IMR-90 (cell line): ENCODE measurements around the gene CATSPERE. TPM values are rescaled to one million over a fixed set of nuclear protein-coding genes. Genes with fewer than 3 reads are reported as not detected.
A peak's percentile ranks its signal among the peaks of the same experiment; 100 is the strongest.

Experiments used
- ATAC-seq: fragments of 200-7000 bp; cut with Tn5 transposase; 2 replicates; pipeline ENCODE4 v1.9.1; 2020; ENCODE audit warnings: low read depth, mild to moderate bottlenecking, moderate library complexity
- BruUV-seq: library from RNA; stranded (reverse); fragments of 400-500 nt; replicated peaks from 2 replicates; lab custom pipeline; 2021; lab: Mats Ljungman, UMichigan
- CTCF ChIA-PET: fragments of 300-600 bp; formaldehyde crosslinking; extraction: SDS; loops from one replicate; lab custom pipeline; 2021; ENCODE audit warnings: antibody characterized with exemption; lab: Yijun Ruan, JAX
- POLR2A ChIA-PET: fragments of 300-600 bp; sonication (Branson Sonifier 250); formaldehyde crosslinking; loops from one replicate; lab custom pipeline; 2022; ENCODE audit warnings: antibody characterized with exemption; ENCODE audit not compliant: unreplicated experiment; lab: Charles Lee
- DNase-seq: peaks from one replicate; pipeline ENCODE4 v3.0.0; 2013
- H2AFZ ChIP-seq: replicated peaks from 2 replicates; pipeline ENCODE3; 2013; ENCODE audit warnings: low read length, mild to moderate bottlenecking; ENCODE audit not compliant: poor library complexity
- H2AK5ac ChIP-seq: 2 replicates; pipeline ENCODE4 v1.6.1; 2013; ENCODE audit warnings: low read depth, low read length, inconsistent platforms
- H2AK9ac ChIP-seq: replicated peaks from 2 replicates; pipeline ENCODE3; 2013; ENCODE audit warnings: mild to moderate bottlenecking, low read depth, low read length, moderate library complexity; ENCODE audit not compliant: poor library complexity
- H2BK120ac ChIP-seq: 2 replicates; pipeline ENCODE4 v1.6.1; 2013; ENCODE audit warnings: low read depth, low read length, inconsistent platforms
- H2BK15ac ChIP-seq: 3 replicates; pipeline ENCODE4 v1.6.1; 2013; ENCODE audit warnings: low read depth, low read length, inconsistent platforms
- H2BK20ac ChIP-seq: 2 replicates; pipeline ENCODE4 v1.6.1; 2013; ENCODE audit warnings: low read depth, mild to moderate bottlenecking, inconsistent platforms, low read length, moderate library complexity
- H2BK5ac ChIP-seq: 2 replicates; pipeline ENCODE4 v1.6.1; 2013; ENCODE audit warnings: mild to moderate bottlenecking, low read depth, low read length, inconsistent platforms; ENCODE audit not compliant: poor library complexity, severe bottlenecking
- H3K14ac ChIP-seq: replicated peaks from 2 replicates; pipeline ENCODE4 v1.6.1; 2013; ENCODE audit warnings: low read depth, low read length, inconsistent platforms
- H3K18ac ChIP-seq: 2 replicates; pipeline ENCODE4 v1.6.1; 2013; ENCODE audit warnings: low read depth, low read length, control low read depth
- H3K23ac ChIP-seq: 2 replicates; pipeline ENCODE4 v1.6.1; 2013; ENCODE audit warnings: low read depth, low read length, inconsistent platforms
- H3K27ac ChIP-seq: 2 replicates; pipeline ENCODE4 v1.5.1; 2013; ENCODE audit warnings: mild to moderate bottlenecking, control low read depth, low read length; ENCODE audit not compliant: insufficient read depth
- H3K27me3 ChIP-seq: 2 replicates; pipeline ENCODE4 v1.6.1; 2013; ENCODE audit warnings: low read length; ENCODE audit not compliant: control insufficient read depth, insufficient read depth
- H3K36me3 ChIP-seq: 2 replicates; pipeline ENCODE4 v1.6.1; 2013; ENCODE audit warnings: low read length, mixed read lengths; ENCODE audit not compliant: control insufficient read depth, insufficient read depth
- H3K4ac ChIP-seq: 2 replicates; pipeline ENCODE4 v1.6.1; 2013; ENCODE audit warnings: low read depth, low read length, inconsistent platforms
- H3K4me1 ChIP-seq: 2 replicates; pipeline ENCODE4 v1.6.1; 2013; ENCODE audit warnings: low read length, mixed read lengths; ENCODE audit not compliant: control insufficient read depth, insufficient read depth
- H3K4me2 ChIP-seq: 2 replicates; pipeline ENCODE4 v1.6.1; 2013; ENCODE audit warnings: low read depth, mild to moderate bottlenecking, control low read depth, low read length, moderate library complexity
- H3K4me3 ChIP-seq: 2 replicates; pipeline ENCODE4 v1.5.1; 2013; ENCODE audit warnings: low read depth, mild to moderate bottlenecking, control low read depth, low read length, moderate library complexity; ENCODE audit not compliant: insufficient read depth
- H3K56ac ChIP-seq: 2 replicates; pipeline ENCODE4 v1.6.1; 2013; ENCODE audit warnings: low read length, inconsistent platforms; ENCODE audit not compliant: insufficient read depth; ENCODE audit errors: extremely low read depth
- H3K79me1 ChIP-seq, 2 experiments: 2 replicates each; pipeline ENCODE4 v1.6.1; 2013; ENCODE audit warnings: low read length in 2 of 2, inconsistent platforms in 1 of 2, low read depth in 1 of 2
- H3K9ac ChIP-seq: 2 replicates; pipeline ENCODE4 v1.6.1; 2013; ENCODE audit warnings: low read depth, low read length, control low read depth
- H3K9me1 ChIP-seq: 2 replicates; pipeline ENCODE4 v1.6.1; 2013; ENCODE audit warnings: low read length, inconsistent platforms; ENCODE audit not compliant: insufficient read depth
- H3K9me3 ChIP-seq: 2 replicates; pipeline ENCODE4 v1.6.1; 2013; ENCODE audit warnings: low read length; ENCODE audit not compliant: control insufficient read depth, insufficient read depth
- H4K20me1 ChIP-seq: 2 replicates; pipeline ENCODE4 v1.6.1; 2013; ENCODE audit warnings: low read length, inconsistent platforms; ENCODE audit not compliant: insufficient read depth
- H4K5ac ChIP-seq: 2 replicates; pipeline ENCODE4 v1.6.1; 2013; ENCODE audit warnings: mild to moderate bottlenecking, low read depth, low read length, control low read depth
- H4K8ac ChIP-seq, 2 experiments: 2 replicates each; pipeline ENCODE4 v1.6.1; 2013; ENCODE audit warnings: low read depth in 2 of 2, low read length in 2 of 2, control low read depth in 1 of 2, inconsistent platforms in 1 of 2
- H4K91ac ChIP-seq: 2 replicates; pipeline ENCODE4 v1.6.1; 2013; ENCODE audit warnings: low read depth, low read length, inconsistent platforms; ENCODE audit not compliant: insufficient read depth
- MAFK ChIP-seq: IDR thresholded peaks from 2 replicates; pipeline ENCODE4 v1.6.1; 2012; ENCODE audit warnings: low read depth, low read length, improper control_type of control experiment
- dilution Hi-C: fragments of 300-500 bp; cut with HindIII; formaldehyde crosslinking; loops from one replicate; pipeline ENCODE4 v1.14.3; 2018; ENCODE audit warnings: low sequenced_read_pairs; ENCODE audit not compliant: unreplicated experiment
- in situ Hi-C: fragments of 300-500 bp; cut with MboI; formaldehyde crosslinking; loops from 3 replicates; pipeline ENCODE4 v1.14.3; 2019; ENCODE audit warnings: low sequenced_read_pairs, inconsistent platforms, mixed read lengths
- intact Hi-C: fragments of 100-400 bp; cut with micrococcal nuclease; formaldehyde crosslinking; loops from 2 replicates; pipeline ENCODE4 v1.10.0; 2022
- polyA plus RNA-seq, 3 experiments: library from polyadenylated mRNA; depleted of rRNA; stranded (reverse); fragments of >200 nt; gene quantifications; 2 replicates each; pipeline ENCODE4 v1.2.3, GENCODE V29; 2012; ENCODE audit warnings: low replicate concordance in 1 of 3
- total RNA-seq: library from RNA; depleted of rRNA; stranded (reverse); fragments of >200 nt; gene quantifications from 2 replicates; pipeline ENCODE4 v1.2.3, GENCODE V29; 2012
- TF ChIP-seq, protein P1 (sequence below): fragments of 150-350 bp; IDR thresholded peaks from 2 replicates; pipeline ENCODE4 v1.6.1; 2016; ENCODE audit warnings: low read depth, mild to moderate bottlenecking, low read length, moderate library complexity, borderline replicate concordance

Gene CATSPERE
- total and polyA plus RNA-seq, 2 of the 4 experiments (the other 2 are of a cell fraction) = 0.07 to 0.18 TPM

DNA sequence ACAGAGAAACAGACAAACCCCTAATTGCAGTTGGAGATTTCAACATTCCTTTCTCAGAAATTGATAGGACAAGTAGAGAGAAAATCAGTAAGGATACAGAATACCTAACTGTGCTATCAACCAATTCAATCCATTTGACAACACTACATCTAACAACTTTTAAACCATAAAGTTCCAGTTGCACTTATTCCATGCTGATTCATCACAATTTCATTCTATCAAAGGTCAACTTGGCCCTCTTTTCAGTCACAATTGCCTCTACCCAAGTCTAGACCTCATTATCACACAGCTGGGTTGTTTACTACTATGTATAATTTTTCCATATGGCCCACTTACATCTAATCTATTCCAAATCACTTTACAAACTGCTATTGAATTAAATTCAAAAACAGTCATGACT lies 172.1 kb downstream of the CATSPERE start:
- Histone ChIP-seq H3K9me3 (no peaks in the 10 kb centered on the region), H2BK15ac (no peak overlapping the region), H3K9ac (no peak overlapping the region), H3K4ac (no peak overlapping the region), H3K27ac (no peak overlapping the region), H2BK5ac (no peak overlapping the region), H3K36me3 (no peaks in the 10 kb centered on the region), H3K4me1 (no peaks in the 10 kb centered on the region), H3K4me2 (no peak overlapping the region), H4K5ac (no peak overlapping the region), H2AFZ (no peak overlapping the region), H2BK120ac (no peak overlapping the region), H4K20me1 (no peaks in the 10 kb centered on the region), H3K18ac (no peak overlapping the region), H4K91ac (no peak overlapping the region), H3K14ac (no peak overlapping the region), H3K79me1 (no peaks in the 10 kb centered on the region), H3K27me3 (peaks cover 9% of the 10 kb centered on the region), H2AK9ac (no peak overlapping the region), H3K4me3 (no peak overlapping the region), H2BK20ac (no peak overlapping the region), H4K8ac (no peak overlapping the region), H3K9me1 (no peaks in the 10 kb centered on the region; the same call in 1 of the 2 replicates), H3K56ac (no peak overlapping the region), H2AK5ac (no peak overlapping the region), H3K23ac (no peak overlapping the region)
- in situ Hi-C loops = no loop called here
- DNase-seq (no peak), ATAC-seq (no peak)
- dilution Hi-C loops = no loop called here
- ChIA-PET CTCF (no interaction called here), POLR2A (no interaction called here)
- BruUV-seq = no TSS peak
- intact Hi-C loops = no loop called here
- TF ChIP-seq, protein P1, sequence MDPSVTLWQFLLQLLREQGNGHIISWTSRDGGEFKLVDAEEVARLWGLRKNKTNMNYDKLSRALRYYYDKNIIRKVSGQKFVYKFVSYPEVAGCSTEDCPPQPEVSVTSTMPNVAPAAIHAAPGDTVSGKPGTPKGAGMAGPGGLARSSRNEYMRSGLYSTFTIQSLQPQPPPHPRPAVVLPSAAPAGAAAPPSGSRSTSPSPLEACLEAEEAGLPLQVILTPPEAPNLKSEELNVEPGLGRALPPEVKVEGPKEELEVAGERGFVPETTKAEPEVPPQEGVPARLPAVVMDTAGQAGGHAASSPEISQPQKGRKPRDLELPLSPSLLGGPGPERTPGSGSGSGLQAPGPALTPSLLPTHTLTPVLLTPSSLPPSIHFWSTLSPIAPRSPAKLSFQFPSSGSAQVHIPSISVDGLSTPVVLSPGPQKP = no peak
- TF ChIP-seq MAFK = peak; percentile 43; the same call in 1 of the 2 replicates
